ENCODE results near the gene BOK.
A peak's percentile ranks its signal among the peaks of the same experiment; 100 is the strongest.

BOK gene

DNA sequence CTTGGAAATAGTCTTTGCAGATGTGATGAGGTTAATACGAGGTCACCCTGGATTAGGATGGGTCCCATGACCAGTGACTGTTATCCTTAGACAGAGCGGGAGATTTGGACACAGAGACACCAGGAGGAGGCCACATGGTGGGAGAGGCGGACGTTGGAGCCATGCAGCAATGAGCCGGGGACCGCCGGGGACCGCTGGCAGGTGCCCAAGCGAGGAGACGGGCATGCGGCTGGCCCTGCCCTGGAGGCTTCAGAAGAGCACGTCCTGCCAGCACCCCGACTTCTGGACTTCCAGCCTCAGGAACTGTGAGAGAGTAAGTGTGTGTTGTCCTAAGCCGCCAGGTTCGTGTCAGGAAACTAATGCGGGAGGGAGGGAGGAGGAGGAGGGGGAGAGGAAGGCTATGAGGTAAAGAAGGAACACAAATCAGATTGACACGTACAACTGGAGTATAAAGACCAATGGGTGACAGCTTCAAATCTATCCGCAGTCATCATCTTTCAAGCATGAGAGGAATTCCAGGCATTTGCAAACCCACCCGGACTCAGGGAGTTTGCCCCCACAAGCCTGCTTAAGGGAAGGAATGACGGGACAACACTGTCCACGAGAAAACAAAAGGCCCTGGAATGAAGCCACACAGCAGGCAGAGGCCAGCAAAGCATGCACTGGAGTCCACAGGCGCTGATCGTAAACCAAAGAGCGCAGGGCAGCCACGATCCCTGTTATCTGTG is 11.6 kb upstream of the BOK start:
- WGBS, 2 donors (ENCODE audit: extremely low coverage in 2 of 2, insufficient read length in 2 of 2, insufficient replicate concordance in 1 of 2), result no CpG with 5 or more reads among the region's 25 CpGs
- Histone ChIP-seq H3K9ac (ENCODE audit: low read depth, low read length, poor library complexity) (no peak overlapping the region), H4K8ac (ENCODE audit: low read depth, low read length) (no peak overlapping the region), H3K36me3 (replicated peaks in 1 of 2; ENCODE audit: control insufficient read depth in 2 of 2, insufficient read depth in 2 of 2, low read length in 2 of 2) (no peaks in the 10 kb centered on the region), H3K4ac (ENCODE audit: low read length) (no peak overlapping the region), H3K18ac (ENCODE audit: low read length) (peak overlapping the region; percentile 83), H3K27me3 (ENCODE audit: control insufficient read depth in 3 of 3, insufficient read depth in 3 of 3, low read depth in 1 of 3, low read length in 3 of 3) (peaks cover under 1 to 12% (median 11%) of the 10 kb centered on the region in 3 experiments), H4K91ac (ENCODE audit: low read depth, low read length, poor library complexity) (no peak overlapping the region), H2AK5ac (ENCODE audit: low read depth, low read length) (peak overlapping the region; percentile 15), H2BK120ac (ENCODE audit: low read depth, low read length) (no peak overlapping the region), H2BK15ac (ENCODE audit: low read length) (no peak overlapping the region), H3K14ac (ENCODE audit: low read length) (no peak overlapping the region), H2BK12ac (ENCODE audit: low read length) (peak overlapping the region; percentile 11), H3K23ac (ENCODE audit: low read depth, low read length, poor library complexity) (no peak overlapping the region), H3K4me1 (ENCODE audit: control insufficient read depth in 2 of 2, insufficient read depth in 1 of 2, low read depth in 1 of 2, low read length in 2 of 2) (peaks cover 8 to 16% of the 10 kb centered on the region in 2 donors), H3K27ac (replicated peaks; ENCODE audit: low read length) (peak overlapping the region; percentile 33), H3K79me1 (ENCODE audit: low read depth, low read length) (peaks cover 2% of the 10 kb centered on the region), H3K9me3 (replicated peaks in 1 of 2; ENCODE audit: control insufficient read depth in 2 of 2, insufficient read depth in 1 of 2, low read depth in 1 of 2, low read length in 2 of 2) (peaks cover 0 to 4% of the 10 kb centered on the region in 2 donors), H2BK5ac (ENCODE audit: low read length) (no peak overlapping the region), H2AFZ (ENCODE audit: low read length) (peak overlapping the region; percentile 70), H3K4me3 (ENCODE audit: low read length in 2 of 2) (no peak overlapping the region), H3K4me2 (ENCODE audit: insufficient read depth, low read length, poor library complexity, severe bottlenecking) (no peak overlapping the region)
- peak; percentile 65 for DNase-seq (ENCODE audit: low spot score)

DNA sequence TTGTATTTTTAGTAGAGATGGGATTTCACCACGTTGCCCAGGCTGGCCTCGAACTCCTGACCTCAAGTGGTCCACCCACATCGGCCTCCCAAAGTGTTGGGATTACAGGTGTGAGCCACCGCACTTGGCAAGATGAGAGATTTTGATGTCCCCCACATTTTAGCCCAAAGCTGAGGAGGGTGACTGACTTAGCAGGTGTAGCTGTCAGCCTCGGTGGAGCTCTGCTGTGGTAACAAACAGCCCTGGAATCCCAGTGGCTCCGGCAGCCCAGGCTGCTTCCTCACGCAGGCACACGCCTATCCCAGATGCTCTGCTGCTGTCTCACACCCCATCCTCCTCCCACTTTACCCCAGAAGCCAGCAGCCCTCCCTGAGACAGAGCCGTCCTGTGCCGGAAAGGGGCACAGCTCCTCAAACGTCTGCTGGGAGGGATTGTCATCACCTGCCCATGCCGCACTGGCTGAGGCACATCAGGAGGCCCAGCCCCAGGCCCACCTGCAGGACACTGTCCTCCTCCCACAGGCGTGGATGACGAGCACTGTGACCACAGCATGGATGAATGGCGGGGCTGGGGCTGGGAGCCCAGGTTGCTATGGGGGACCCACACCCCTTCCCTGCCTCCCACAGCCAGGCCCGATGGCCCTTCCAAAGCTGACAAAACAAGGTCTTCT is 10.6 kb upstream of the BOK start:
- H3K9me3 ChIP-seq (replicated peaks in 1 of 2; ENCODE audit: control insufficient read depth in 2 of 2, insufficient read depth in 1 of 2, low read depth in 1 of 2, low read length in 2 of 2), result peaks cover 0 to 3% of the 10 kb centered on the region in 2 donors
- H2BK5ac ChIP-seq (ENCODE audit: low read length), result no peak overlapping the region
- no peak overlapping the region for H2BK15ac ChIP-seq (ENCODE audit: low read length)
- H3K14ac ChIP-seq (ENCODE audit: low read length), result peak overlapping the region; percentile 72
- H4K91ac ChIP-seq (ENCODE audit: low read depth, low read length, poor library complexity), result no peak overlapping the region
- peak overlapping the region; percentile 32 for H3K9ac ChIP-seq (ENCODE audit: low read depth, low read length, poor library complexity)
- H3K79me1 ChIP-seq (ENCODE audit: low read depth, low read length), result peaks cover 2% of the 10 kb centered on the region
- DNase-seq (ENCODE audit: low spot score), result no peak
- H3K4me1 ChIP-seq (ENCODE audit: control insufficient read depth in 2 of 2, insufficient read depth in 1 of 2, low read depth in 1 of 2, low read length in 2 of 2), result peaks cover 8 to 16% of the 10 kb centered on the region in 2 donors
- peak overlapping the region; percentile 58 for H3K23ac ChIP-seq (ENCODE audit: low read depth, low read length, poor library complexity)
- H3K36me3 ChIP-seq (replicated peaks in 1 of 2; ENCODE audit: control insufficient read depth in 2 of 2, insufficient read depth in 2 of 2, low read length in 2 of 2), result no peaks in the 10 kb centered on the region
- H2AFZ ChIP-seq (ENCODE audit: low read length), result no peak overlapping the region
- WGBS, 2 donors (ENCODE audit: extremely low coverage in 2 of 2, insufficient read length in 2 of 2, insufficient replicate concordance in 1 of 2), result no CpG with 5 or more reads among the region's 16 CpGs
- H2BK120ac ChIP-seq (ENCODE audit: low read depth, low read length), result no peak overlapping the region
- no peak overlapping the region for H3K4me3 ChIP-seq (ENCODE audit: low read length in 2 of 2)
- peaks cover 0 to 4% (median 2%) of the 10 kb centered on the region in 3 experiments for H3K27me3 ChIP-seq (ENCODE audit: control insufficient read depth in 3 of 3, insufficient read depth in 3 of 3, low read depth in 1 of 3, low read length in 3 of 3)
- no peak overlapping the region for H3K4me2 ChIP-seq (ENCODE audit: insufficient read depth, low read length, poor library complexity, severe bottlenecking)
- H3K18ac ChIP-seq (ENCODE audit: low read length), result peak overlapping the region; percentile 82
- no peak overlapping the region for H4K8ac ChIP-seq (ENCODE audit: low read depth, low read length)
- peak overlapping the region; percentile 9 for H2AK5ac ChIP-seq (ENCODE audit: low read depth, low read length)
- H3K4ac ChIP-seq (ENCODE audit: low read length), result no peak overlapping the region
- H3K27ac ChIP-seq (replicated peaks; ENCODE audit: low read length), result no peak overlapping the region
- H2BK12ac ChIP-seq (ENCODE audit: low read length), result peak overlapping the region; percentile 59

DNA sequence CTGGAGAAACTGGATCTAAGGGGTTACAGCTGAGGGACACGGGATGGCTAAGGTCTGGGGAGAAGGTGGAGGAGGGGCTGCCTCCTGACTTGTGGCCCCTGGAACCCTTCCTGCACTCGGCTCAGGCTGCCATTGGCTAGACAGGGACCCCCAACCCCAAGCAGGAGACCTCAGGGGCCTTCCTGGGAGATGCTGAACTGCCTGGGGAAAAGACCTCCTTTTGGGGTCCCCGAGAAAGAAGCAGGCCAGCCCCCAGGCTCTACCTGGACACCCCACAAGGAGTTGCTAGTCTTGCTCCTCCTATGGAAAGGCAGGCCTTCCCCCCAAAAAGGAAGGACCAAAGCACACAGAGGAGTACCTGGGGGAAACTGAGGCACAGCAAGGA is 10.1 kb upstream of the BOK start:
- no peak overlapping the region for H3K23ac ChIP-seq (ENCODE audit: low read depth, low read length, poor library complexity)
- H3K4me1 ChIP-seq (ENCODE audit: control insufficient read depth in 2 of 2, insufficient read depth in 1 of 2, low read depth in 1 of 2, low read length in 2 of 2), result peaks cover 8 to 16% of the 10 kb centered on the region in 2 donors
- no peak overlapping the region for H3K4me2 ChIP-seq (ENCODE audit: insufficient read depth, low read length, poor library complexity, severe bottlenecking)
- peaks cover 2% of the 10 kb centered on the region for H3K79me1 ChIP-seq (ENCODE audit: low read depth, low read length)
- no peak overlapping the region for H3K18ac ChIP-seq (ENCODE audit: low read length)
- peak overlapping the region; percentile 77 for H2BK12ac ChIP-seq (ENCODE audit: low read length)
- no peak overlapping the region for H2BK120ac ChIP-seq (ENCODE audit: low read depth, low read length)
- H2AK5ac ChIP-seq (ENCODE audit: low read depth, low read length), result peak overlapping the region; percentile 9
- H2BK5ac ChIP-seq (ENCODE audit: low read length), result no peak overlapping the region
- H3K4ac ChIP-seq (ENCODE audit: low read length), result no peak overlapping the region
- no peaks in the 10 kb centered on the region for H3K36me3 ChIP-seq (replicated peaks in 1 of 2; ENCODE audit: control insufficient read depth in 2 of 2, insufficient read depth in 2 of 2, low read length in 2 of 2)
- peaks cover 0 to 2% of the 10 kb centered on the region in 2 donors for H3K9me3 ChIP-seq (replicated peaks in 1 of 2; ENCODE audit: control insufficient read depth in 2 of 2, insufficient read depth in 1 of 2, low read depth in 1 of 2, low read length in 2 of 2)
- no peak for DNase-seq (ENCODE audit: low spot score)
- no peak overlapping the region for H3K27ac ChIP-seq (replicated peaks; ENCODE audit: low read length)
- H3K9ac ChIP-seq (ENCODE audit: low read depth, low read length, poor library complexity), result no peak overlapping the region
- no peak overlapping the region for H2AFZ ChIP-seq (ENCODE audit: low read length)
- WGBS, 2 donors (ENCODE audit: extremely low coverage in 2 of 2, insufficient read length in 2 of 2, insufficient replicate concordance in 1 of 2), result no CpG with 5 or more reads among the region's 3 CpGs
- no peak overlapping the region for H4K91ac ChIP-seq (ENCODE audit: low read depth, low read length, poor library complexity)
- H3K27me3 ChIP-seq (ENCODE audit: control insufficient read depth in 3 of 3, insufficient read depth in 3 of 3, low read depth in 1 of 3, low read length in 3 of 3), result no peaks in the 10 kb centered on the region
- no peak overlapping the region for H4K8ac ChIP-seq (ENCODE audit: low read depth, low read length)
- H3K4me3 ChIP-seq (ENCODE audit: low read length in 2 of 2), result no peak overlapping the region
- peak overlapping the region; percentile 9 for H2BK15ac ChIP-seq (ENCODE audit: low read length)
- H3K14ac ChIP-seq (ENCODE audit: low read length), result peak overlapping the region; percentile 72

All from neuronal stem cell (in vitro differentiated cells).